A673 (cell line): ENCODE data around the gene RD3L. TPM values are rescaled to one million over a fixed set of nuclear protein-coding genes. Genes with fewer than 3 reads are reported as not detected.
"Not testable (repeated sequence)": the region's sequence is repeated elsewhere in the genome, so short reads cannot be mapped to it uniquely, and the experiment has no call there.

Source experiments
- BruUV-seq: library from RNA; stranded (reverse); fragments of 400-500 nt; replicated peaks from 2 replicates; lab custom pipeline; 2021; lab: Mats Ljungman, UMichigan
- CTCF ChIA-PET: fragments of 300-600 bp; sonication (Branson Sonifier 250); formaldehyde crosslinking; loops from one replicate; lab custom pipeline; 2022; ENCODE audit warnings: antibody characterized with exemption; lab: Charles Lee
- POLR2A ChIA-PET: fragments of 300-600 bp; sonication (Branson Sonifier 250); formaldehyde crosslinking; loops from one replicate; lab custom pipeline; 2022; ENCODE audit warnings: antibody characterized with exemption; ENCODE audit not compliant: low non-redundant PET; lab: Charles Lee
- DNase-seq: peaks from one replicate; pipeline ENCODE4 v3.0.0-alpha.2; 2015; ENCODE audit warnings: low spot score
- H3K27ac ChIP-seq: fragments of 200-600 bp; sonication (generic); 2 replicates; pipeline ENCODE4 v1.5.1; 2016; ENCODE audit warnings: mixed run types, low read depth, mild to moderate bottlenecking, mixed read lengths, antibody characterized with exemption, low read length; ENCODE audit not compliant: poor library complexity, severe bottlenecking
- H3K27me3 ChIP-seq: fragments of 200-600 bp; sonication (generic); replicated peaks from 2 replicates; pipeline ENCODE4 v1.6.1; 2017; ENCODE audit warnings: mixed run types, low read depth, mild to moderate bottlenecking, mixed read lengths, antibody characterized with exemption, low read length; ENCODE audit not compliant: insufficient read depth, poor library complexity
- H3K36me3 ChIP-seq: fragments of 200-600 bp; sonication (generic); 2 replicates; pipeline ENCODE4 v1.6.1; 2016; ENCODE audit warnings: mixed run types, mild to moderate bottlenecking, mixed read lengths, antibody characterized with exemption, low read length; ENCODE audit not compliant: insufficient read depth, poor library complexity, severe bottlenecking
- H3K4me1 ChIP-seq: fragments of 200-600 bp; sonication (generic); 2 replicates; pipeline ENCODE4 v1.6.1; 2017; ENCODE audit warnings: mixed run types, mild to moderate bottlenecking, mixed read lengths, antibody characterized with exemption, low read length; ENCODE audit not compliant: insufficient read depth, poor library complexity, severe bottlenecking
- H3K4me3 ChIP-seq: fragments of 200-600 bp; sonication (generic); 2 replicates; pipeline ENCODE4 v1.5.1; 2016; ENCODE audit warnings: low read depth, mixed run types, mild to moderate bottlenecking, mixed read lengths, low read length; ENCODE audit not compliant: poor library complexity, severe bottlenecking
- H3K9me3 ChIP-seq: fragments of 200-600 bp; sonication (generic); 2 replicates; pipeline ENCODE4 v1.6.1; 2016; ENCODE audit warnings: mixed run types, low read depth, mild to moderate bottlenecking, mixed read lengths, antibody characterized with exemption, low read length; ENCODE audit not compliant: poor library complexity, severe bottlenecking
- EZH2 ChIP-seq: fragments of 200-600 bp; sonication (generic); IDR thresholded peaks from 2 replicates; pipeline ENCODE4 v1.6.1; 2017; ENCODE audit warnings: borderline replicate concordance, low read depth, mild to moderate bottlenecking, mixed read lengths, antibody characterized with exemption, low read length; ENCODE audit not compliant: poor library complexity, severe bottlenecking
- intact Hi-C: fragments of 100-400 bp; cut with micrococcal nuclease; formaldehyde crosslinking; loops from one replicate; pipeline ENCODE4 v1.10.0; 2022; ENCODE audit not compliant: unreplicated experiment
- total RNA-seq: library from RNA; stranded (reverse); gene quantifications from 2 replicates; pipeline ENCODE4 v1.2.3, GENCODE V29; 2021
- TF ChIP-seq, protein P1 (sequence below): fragments of 300-800, 200-600 bp; sonication (generic); conservative IDR thresholded peaks from 2 replicates; pipeline ENCODE4 v1.5.1; 2017; ENCODE audit warnings: low read depth, mild to moderate bottlenecking, antibody characterized with exemption, low read length, moderate library complexity, mixed read lengths

The RD3L gene
- total RNA-seq, 1 experiment from 2014 or later, result not detected

GRCh38 chr14:103925316-103925715, 17.0 kb downstream of the RD3L start:
- no peaks in the 10 kb centered on the region for H3K27me3 ChIP-seq
- intact Hi-C loops, result no loop called here
- ChIA-PET POLR2A (no interaction called here), CTCF (interaction anchor here (1.1 kb wide), 1 partner anchor 25 kb away, joined by 4 read pairs; no protein-coding TSS in a partner anchor)
- no peak for DNase-seq
- no peaks in the 10 kb centered on the region for H3K9me3 ChIP-seq
- H3K4me3 ChIP-seq, result no peak overlapping the region
- no peaks in the 10 kb centered on the region for H3K4me1 ChIP-seq
- no peaks in the 10 kb centered on the region for H3K36me3 ChIP-seq
- no TSS peak for BruUV-seq
- TF ChIP-seq, protein P1, sequence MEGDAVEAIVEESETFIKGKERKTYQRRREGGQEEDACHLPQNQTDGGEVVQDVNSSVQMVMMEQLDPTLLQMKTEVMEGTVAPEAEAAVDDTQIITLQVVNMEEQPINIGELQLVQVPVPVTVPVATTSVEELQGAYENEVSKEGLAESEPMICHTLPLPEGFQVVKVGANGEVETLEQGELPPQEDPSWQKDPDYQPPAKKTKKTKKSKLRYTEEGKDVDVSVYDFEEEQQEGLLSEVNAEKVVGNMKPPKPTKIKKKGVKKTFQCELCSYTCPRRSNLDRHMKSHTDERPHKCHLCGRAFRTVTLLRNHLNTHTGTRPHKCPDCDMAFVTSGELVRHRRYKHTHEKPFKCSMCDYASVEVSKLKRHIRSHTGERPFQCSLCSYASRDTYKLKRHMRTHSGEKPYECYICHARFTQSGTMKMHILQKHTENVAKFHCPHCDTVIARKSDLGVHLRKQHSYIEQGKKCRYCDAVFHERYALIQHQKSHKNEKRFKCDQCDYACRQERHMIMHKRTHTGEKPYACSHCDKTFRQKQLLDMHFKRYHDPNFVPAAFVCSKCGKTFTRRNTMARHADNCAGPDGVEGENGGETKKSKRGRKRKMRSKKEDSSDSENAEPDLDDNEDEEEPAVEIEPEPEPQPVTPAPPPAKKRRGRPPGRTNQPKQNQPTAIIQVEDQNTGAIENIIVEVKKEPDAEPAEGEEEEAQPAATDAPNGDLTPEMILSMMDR, result no peak
- TF ChIP-seq EZH2, result no peak
- no peak overlapping the region for H3K27ac ChIP-seq

DNA sequence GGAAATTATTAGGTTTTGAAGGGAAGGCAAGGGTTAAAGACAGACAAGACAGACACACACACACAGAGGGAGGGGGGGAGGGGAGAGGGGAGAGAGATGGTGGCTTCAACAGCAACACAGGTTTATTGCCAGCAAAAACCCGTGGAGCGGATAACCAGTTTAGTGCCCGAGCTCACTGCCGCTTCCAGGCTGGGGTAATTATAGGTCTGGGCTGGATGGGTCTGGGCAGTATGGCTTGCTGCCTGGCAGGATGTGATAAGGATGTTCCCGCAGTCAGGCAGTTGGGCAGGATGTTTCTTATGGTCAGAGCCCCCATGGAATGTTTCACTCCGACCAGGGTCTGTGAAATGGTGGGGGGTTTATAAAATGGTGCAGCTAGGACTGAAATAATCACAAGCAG, 18.5 kb downstream of the RD3L start:
- no peaks in the 10 kb centered on the region for H3K4me1 ChIP-seq
- POLR2A ChIA-PET, result interaction anchor here (0.7 kb wide), 1 partner anchor 104 kb away, joined by 6 read pairs; no protein-coding TSS in a partner anchor

GRCh38 chr14:103921855-103922200, 20.5 kb downstream of the RD3L start:
- H3K9me3 ChIP-seq, BruUV-seq, H3K27ac ChIP-seq, H3K27me3 ChIP-seq, CTCF ChIA-PET, intact Hi-C loops, H3K4me1 ChIP-seq, DNase-seq, H3K36me3 ChIP-seq, POLR2A ChIA-PET: not testable (repeated sequence)
- peak overlapping the region; percentile 84 for H3K4me3 ChIP-seq

More for the DNA sequence above, 18.5 kb downstream of the RD3L start:
- TF ChIP-seq, protein P1, result no peak
- TF ChIP-seq EZH2, result no peak
- intact Hi-C loops, result no loop called here
- no peaks in the 10 kb centered on the region for H3K27me3 ChIP-seq
- DNase-seq, result no peak
- no peaks in the 10 kb centered on the region for H3K9me3 ChIP-seq
- H3K27ac ChIP-seq, result no peak overlapping the region
- CTCF ChIA-PET, result interaction anchor here (0.6 kb wide), 1 partner anchor 113 kb away, joined by 3 read pairs; no protein-coding TSS in a partner anchor
- H3K36me3 ChIP-seq, result no peaks in the 10 kb centered on the region
- H3K4me3 ChIP-seq, result no peak overlapping the region
- BruUV-seq, result no TSS peak
